Measurements from ENCODE around the gene LRP10. TPM values are rescaled to one million over a fixed set of nuclear protein-coding genes. Genes with fewer than 3 reads are reported as not detected.

The LRP10 gene
- total and polyA plus RNA-seq, 2 donors (not counting 1 experiment from before 2014, with no cell fraction given): 99.7 to 120 TPM

DNA sequence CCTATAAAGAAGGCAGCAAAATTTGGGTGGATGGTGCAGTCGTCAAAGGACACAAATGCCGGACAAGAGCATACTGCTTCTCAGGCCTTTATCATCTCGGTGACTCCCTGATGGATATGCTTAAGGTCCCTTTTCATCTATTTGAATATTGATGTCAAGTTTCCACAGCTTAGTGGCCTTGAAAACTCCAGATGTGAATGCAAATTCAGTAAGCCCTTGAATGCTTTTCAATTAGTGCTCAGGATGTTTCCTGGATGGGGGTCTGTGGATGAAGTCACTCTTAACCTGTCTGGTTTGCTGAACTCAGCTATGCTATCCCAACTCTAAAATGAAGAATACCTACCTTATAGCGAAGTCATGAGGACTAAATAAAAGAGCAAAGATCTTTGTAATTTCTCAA is 22.2 kb downstream of the LRP10 start:
- Histone ChIP-seq H3K27ac (ENCODE audit: low read length in 2 of 2) (no peak overlapping the region), H3K36me3 (replicated peaks in 1 of 2; ENCODE audit: control extremely low read depth in 1 of 2, control insufficient read depth in 1 of 2, extremely low read depth in 1 of 2, insufficient read depth in 2 of 2, low read length in 1 of 2) (peaks cover 0 to 13% of the 10 kb centered on the region in 2 experiments), H3K4me2 (replicated peaks; ENCODE audit: low read depth, low read length, poor library complexity, severe bottlenecking) (no peak overlapping the region), H3K9me3 (ENCODE audit: control extremely low read depth in 1 of 3, control insufficient read depth in 2 of 3, insufficient read depth in 1 of 3, low read length in 2 of 3) (no peaks in the 10 kb centered on the region), H2AFZ (ENCODE audit: insufficient read depth, low read depth, low read length, poor library complexity, severe bottlenecking) (no peak overlapping the region), H3K4me1 (ENCODE audit: control insufficient read depth in 2 of 2, insufficient read depth in 2 of 2, low read length in 2 of 2) (peaks cover 16% of the 10 kb centered on the region in 2 donors), H4K20me1 (ENCODE audit: control insufficient read depth, insufficient read depth, low read length, poor library complexity, severe bottlenecking) (no peaks in the 10 kb centered on the region), H3K9ac (ENCODE audit: low read length) (no peak overlapping the region), H3K79me2 (ENCODE audit: control insufficient read depth, insufficient read depth, low read length) (peaks cover 11% of the 10 kb centered on the region), H3K4me3 (ENCODE audit: control extremely low read depth in 1 of 5, extremely low read depth in 1 of 5, insufficient read depth in 1 of 5, low read depth in 2 of 5, low read length in 4 of 5) (no peak overlapping the region), H3K27me3 (replicated peaks in 1 of 4; ENCODE audit: control extremely low read depth in 1 of 4, control insufficient read depth in 3 of 4, insufficient read depth in 4 of 4, low read length in 3 of 4) (no peaks in the 10 kb centered on the region)
- no peaks in the 10 kb centered on the region for H3K9me3 Mint-ChIP-seq (ENCODE audit: insufficient read depth)
- TF ChIP-seq, protein P1, sequence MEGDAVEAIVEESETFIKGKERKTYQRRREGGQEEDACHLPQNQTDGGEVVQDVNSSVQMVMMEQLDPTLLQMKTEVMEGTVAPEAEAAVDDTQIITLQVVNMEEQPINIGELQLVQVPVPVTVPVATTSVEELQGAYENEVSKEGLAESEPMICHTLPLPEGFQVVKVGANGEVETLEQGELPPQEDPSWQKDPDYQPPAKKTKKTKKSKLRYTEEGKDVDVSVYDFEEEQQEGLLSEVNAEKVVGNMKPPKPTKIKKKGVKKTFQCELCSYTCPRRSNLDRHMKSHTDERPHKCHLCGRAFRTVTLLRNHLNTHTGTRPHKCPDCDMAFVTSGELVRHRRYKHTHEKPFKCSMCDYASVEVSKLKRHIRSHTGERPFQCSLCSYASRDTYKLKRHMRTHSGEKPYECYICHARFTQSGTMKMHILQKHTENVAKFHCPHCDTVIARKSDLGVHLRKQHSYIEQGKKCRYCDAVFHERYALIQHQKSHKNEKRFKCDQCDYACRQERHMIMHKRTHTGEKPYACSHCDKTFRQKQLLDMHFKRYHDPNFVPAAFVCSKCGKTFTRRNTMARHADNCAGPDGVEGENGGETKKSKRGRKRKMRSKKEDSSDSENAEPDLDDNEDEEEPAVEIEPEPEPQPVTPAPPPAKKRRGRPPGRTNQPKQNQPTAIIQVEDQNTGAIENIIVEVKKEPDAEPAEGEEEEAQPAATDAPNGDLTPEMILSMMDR (IDR thresholded peaks at IDR 0.05): no peak
- TF ChIP-seq EZH2 (IDR thresholded peaks at IDR 0.05; ENCODE audit: borderline replicate concordance, insufficient read depth, low read depth, low read length, poor library complexity, severe bottlenecking): no peak
- 100% methylated on average over 3 of the region's 4 CpGs for WGBS (ENCODE audit: insufficient coverage)
- peak overlapping the region; percentile 62 for H3K27ac Mint-ChIP-seq
- H3K4me1 Mint-ChIP-seq: peaks cover 16% of the 10 kb centered on the region
- intact Hi-C loops (cut with micrococcal nuclease): no loop called here
- no peak for DNase-seq
- ChIA-PET CTCF (interaction anchor here (0.5 to 6.7 kb wide), 3 partner anchors 21 to 324 kb away, joined by 3 to 76 read pairs (median 4); partner anchors contain the start of gene LRP10), POLR2A (no interaction called here)
- no peak for ATAC-seq (ENCODE audit: low read depth)
- H3K4me3 Mint-ChIP-seq: no peak overlapping the region
- no peaks in the 10 kb centered on the region for H3K27me3 Mint-ChIP-seq

DNA sequence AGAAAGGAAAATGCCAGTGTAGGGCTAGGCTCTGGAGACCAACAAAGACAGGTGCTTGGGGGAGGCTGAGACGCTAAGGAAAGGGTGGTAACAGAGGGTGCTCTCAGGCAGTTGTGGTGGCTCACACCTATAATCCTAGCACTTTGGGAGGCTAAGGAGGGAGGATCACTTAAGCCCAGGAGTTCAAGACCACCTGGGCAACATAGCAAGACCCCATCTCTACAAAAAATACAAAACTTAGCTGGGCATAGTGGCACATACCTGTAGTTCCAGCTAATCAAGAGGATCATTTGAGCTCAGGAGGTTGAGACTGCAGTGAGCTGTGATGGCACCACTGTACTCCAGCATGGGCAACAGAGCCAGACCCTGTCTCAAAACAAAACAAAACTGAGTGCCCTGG is 23.9 kb downstream of the LRP10 start:
- ChIA-PET POLR2A (no interaction called here), CTCF (interaction anchor here (0.6 to 2.8 kb wide), 9 partner anchors 10 to 333 kb away, joined by 3 to 14 read pairs (median 3); no protein-coding TSS in a partner anchor)
- intact Hi-C loops (cut with micrococcal nuclease): no loop called here
- no peak for DNase-seq
- Histone ChIP-seq H3K4me3 (ENCODE audit: control extremely low read depth in 1 of 5, extremely low read depth in 1 of 5, insufficient read depth in 1 of 5, low read depth in 2 of 5, low read length in 4 of 5) (no peak overlapping the region), H2AFZ (ENCODE audit: insufficient read depth, low read depth, low read length, poor library complexity, severe bottlenecking) (no peak overlapping the region), H3K4me1 (ENCODE audit: control insufficient read depth in 2 of 2, insufficient read depth in 2 of 2, low read length in 2 of 2) (peaks cover 4 to 6% of the 10 kb centered on the region in 2 donors), H3K4me2 (replicated peaks; ENCODE audit: low read depth, low read length, poor library complexity, severe bottlenecking) (no peak overlapping the region), H3K79me2 (ENCODE audit: control insufficient read depth, insufficient read depth, low read length) (peaks cover 3% of the 10 kb centered on the region), H3K27me3 (replicated peaks in 1 of 4; ENCODE audit: control extremely low read depth in 1 of 4, control insufficient read depth in 3 of 4, insufficient read depth in 4 of 4, low read length in 3 of 4) (no peaks in the 10 kb centered on the region), H3K27ac (ENCODE audit: low read length in 2 of 2) (no peak overlapping the region), H3K36me3 (replicated peaks in 1 of 2; ENCODE audit: control extremely low read depth in 1 of 2, control insufficient read depth in 1 of 2, extremely low read depth in 1 of 2, insufficient read depth in 2 of 2, low read length in 1 of 2) (peaks cover 0 to 15% of the 10 kb centered on the region in 2 experiments), H3K9me3 (ENCODE audit: control extremely low read depth in 1 of 3, control insufficient read depth in 2 of 3, insufficient read depth in 1 of 3, low read length in 2 of 3) (no peaks in the 10 kb centered on the region), H3K9ac (ENCODE audit: low read length) (no peak overlapping the region), H4K20me1 (ENCODE audit: control insufficient read depth, insufficient read depth, low read length, poor library complexity, severe bottlenecking) (no peaks in the 10 kb centered on the region)
- no peak for ATAC-seq (ENCODE audit: low read depth)
- 100% methylated on average over 1 of the region's 1 CpG for WGBS (ENCODE audit: insufficient coverage)
- Mint-ChIP-seq H3K27ac (peak overlapping the region; percentile 53), H3K4me1 (peaks cover 12% of the 10 kb centered on the region), H3K27me3 (no peaks in the 10 kb centered on the region), H3K4me3 (no peak overlapping the region), H3K9me3 (ENCODE audit: insufficient read depth) (no peaks in the 10 kb centered on the region)
- TF ChIP-seq, protein P1 (IDR thresholded peaks at IDR 0.05): no peak
- TF ChIP-seq EZH2 (IDR thresholded peaks at IDR 0.05; ENCODE audit: borderline replicate concordance, insufficient read depth, low read depth, low read length, poor library complexity, severe bottlenecking): no peak
